T47D (cell line): ENCODE data around the gene APEH.

Experiments used
- DNase-seq, 2 experiments: peaks; one replicate each; pipeline versions ENCODE4 v3.0.0 to v3.0.0-alpha.2; 2011 to 2012; ENCODE audit warnings: low read depth in 1 of 2, low spot score in 1 of 2
- JUND ChIP-seq: IDR thresholded peaks from 2 replicates; pipeline ENCODE4 v1.6.1; 2012; ENCODE audit warnings: low read depth
- in situ Hi-C: cut with HindIII; loops from 2 replicates; pipeline ENCODE4 v1.10.0; 2016; ENCODE audit warnings: low sequenced_read_pairs, low pct_unique_long_range_greater_than_20kb

APEH gene

DNA sequence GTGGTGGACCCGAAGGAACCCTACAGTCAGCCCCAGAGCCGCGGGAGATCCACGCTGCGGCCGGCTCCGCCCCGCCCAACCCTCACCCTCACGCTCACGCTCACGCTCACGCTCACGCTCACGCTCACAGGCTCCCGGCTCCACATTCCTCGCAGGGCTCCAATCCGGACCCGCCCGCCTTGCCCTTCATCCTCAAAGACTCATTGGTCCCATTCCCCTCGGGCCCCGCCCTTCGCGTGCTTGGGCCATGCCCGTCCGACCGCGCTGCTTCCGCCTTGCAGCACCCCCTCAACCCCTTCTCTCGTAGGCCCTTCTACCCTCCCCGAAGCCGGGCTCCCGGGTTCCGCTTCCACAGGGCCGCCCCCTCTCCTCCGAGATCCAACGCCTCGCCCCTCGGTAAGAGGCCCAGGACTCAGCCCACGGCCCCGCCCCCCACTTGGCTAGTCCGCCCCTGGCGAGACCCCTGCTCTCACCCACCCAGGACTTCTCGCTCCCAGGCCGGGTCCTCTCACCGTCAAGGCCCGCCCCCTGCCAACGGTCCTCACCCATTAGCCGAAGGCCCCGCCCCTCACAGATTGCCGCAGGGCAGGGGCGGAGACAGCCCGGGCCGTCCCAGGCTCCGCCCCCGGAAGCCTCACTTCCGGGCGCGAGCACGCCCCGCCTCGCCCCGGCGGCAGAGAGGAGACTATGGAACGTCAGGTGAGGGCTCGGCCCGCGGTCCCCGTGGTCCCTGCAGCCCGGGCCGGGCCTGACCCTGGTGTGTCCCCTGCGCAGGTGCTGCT lies at the start of gene APEH:
APEH (plus strand) TSS at position 637 of the 782 bp plus-strand sequence; CDS start at position 688, 51 bp downstream.
- TF ChIP-seq JUND: no peak
- peak; percentile 89 to 99 for DNase-seq
- in situ Hi-C loops: no loop called here

DNA sequence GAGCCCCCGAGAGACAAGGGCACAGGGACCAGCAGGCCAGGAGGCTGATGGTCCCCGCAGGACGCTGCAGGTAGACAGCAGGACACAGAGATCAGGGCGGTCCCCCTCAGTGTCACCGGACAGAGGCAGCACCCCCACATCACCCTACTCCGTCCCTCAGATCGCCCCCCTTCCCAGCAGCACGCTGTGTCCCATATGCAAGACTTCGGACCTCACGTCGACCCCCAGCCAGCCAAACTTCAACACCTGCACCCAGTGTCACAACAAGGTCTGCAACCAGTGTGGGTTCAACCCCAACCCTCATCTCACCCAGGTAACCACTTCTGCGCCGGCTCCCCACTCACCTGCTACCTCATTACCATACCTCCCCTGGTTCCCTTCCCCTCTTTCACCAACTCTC lies 49.1 kb upstream of the APEH start:
- in situ Hi-C loops: no loop called here
- DNase-seq: no peak
- no peak for TF ChIP-seq JUND

- no peak for TF ChIP-seq JUND
- no peak for DNase-seq
- in situ Hi-C loops: no loop called here
These were observed 48.0 kb upstream of the APEH start for GRCh38 chr3:49626101-49626581.

- DNase-seq: no peak
- no peak for TF ChIP-seq JUND
- in situ Hi-C loops: no loop called here
These were observed 47.4 kb upstream of the APEH start for GRCh38 chr3:49626796-49627195.

DNA sequence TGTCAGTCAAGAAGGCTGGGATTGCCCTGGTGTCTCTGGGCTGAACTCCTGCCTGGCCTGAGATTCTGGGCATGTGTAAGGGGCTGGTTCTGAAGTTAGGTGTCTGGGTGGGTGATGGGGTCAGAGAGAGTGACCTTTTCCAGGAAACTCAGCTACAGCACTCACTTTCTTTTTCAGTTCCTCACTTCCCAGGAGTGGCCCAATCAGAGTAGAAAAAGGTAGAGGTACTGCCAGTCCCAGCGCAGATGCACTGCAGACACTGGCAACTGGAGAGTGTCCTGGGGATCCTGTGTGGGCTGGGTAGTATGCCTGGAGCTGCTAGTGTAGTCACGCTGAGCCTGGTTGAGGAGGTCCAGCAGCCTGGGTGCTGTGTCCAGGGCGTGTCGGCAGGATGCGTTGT lies 46.5 kb upstream of the APEH start:
- no peak for TF ChIP-seq JUND
- in situ Hi-C loops: no loop called here
- DNase-seq: no peak

DNA sequence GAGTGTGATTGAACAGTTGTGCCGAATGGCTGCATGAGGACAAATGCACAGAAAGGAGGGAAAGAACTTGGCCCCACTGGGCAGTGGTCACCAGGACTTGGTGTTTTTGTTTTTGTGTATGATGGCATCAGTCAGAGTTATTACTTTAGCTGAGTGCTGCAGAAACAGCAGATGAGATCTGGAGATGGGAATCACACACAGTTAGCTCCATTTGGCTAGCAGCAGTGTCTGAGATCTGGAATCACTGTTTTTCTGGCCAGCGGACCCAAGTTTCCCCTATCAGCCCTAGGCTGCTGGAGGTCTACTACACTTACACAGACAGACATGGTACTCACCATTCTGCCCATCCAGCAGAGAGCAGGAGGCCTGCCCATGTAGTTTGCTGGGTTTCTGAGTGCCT lies 45.9 kb upstream of the APEH start:
- no peak for TF ChIP-seq JUND
- in situ Hi-C loops: no loop called here
- no peak for DNase-seq

DNA sequence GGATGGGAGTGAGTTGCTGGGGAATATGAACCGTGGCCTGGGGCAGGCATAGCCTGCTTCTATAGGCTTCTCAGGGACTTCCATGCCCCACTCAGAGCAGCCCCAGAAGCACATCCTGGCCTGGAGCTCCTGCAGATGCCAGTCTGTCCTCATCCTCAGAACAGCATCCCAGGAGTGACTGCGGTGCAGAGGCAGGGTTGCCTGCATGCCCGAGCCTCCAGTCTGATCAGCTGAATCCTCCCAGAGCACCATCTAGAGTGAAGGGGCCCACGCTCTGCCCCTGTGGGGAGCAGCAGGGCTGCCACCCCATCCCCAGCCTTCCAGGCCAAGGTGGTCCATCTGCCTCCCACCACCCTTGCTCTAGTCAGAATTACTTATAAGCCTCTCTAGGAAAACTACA lies 44.7 kb upstream of the APEH start:
- no peak for TF ChIP-seq JUND
- DNase-seq: no peak
- in situ Hi-C loops: no loop called here

- TF ChIP-seq JUND: no peak
- in situ Hi-C loops: no loop called here
- no peak for DNase-seq
These were observed 44.3 kb upstream of the APEH start for GRCh38 chr3:49629866-49630265.

DNA sequence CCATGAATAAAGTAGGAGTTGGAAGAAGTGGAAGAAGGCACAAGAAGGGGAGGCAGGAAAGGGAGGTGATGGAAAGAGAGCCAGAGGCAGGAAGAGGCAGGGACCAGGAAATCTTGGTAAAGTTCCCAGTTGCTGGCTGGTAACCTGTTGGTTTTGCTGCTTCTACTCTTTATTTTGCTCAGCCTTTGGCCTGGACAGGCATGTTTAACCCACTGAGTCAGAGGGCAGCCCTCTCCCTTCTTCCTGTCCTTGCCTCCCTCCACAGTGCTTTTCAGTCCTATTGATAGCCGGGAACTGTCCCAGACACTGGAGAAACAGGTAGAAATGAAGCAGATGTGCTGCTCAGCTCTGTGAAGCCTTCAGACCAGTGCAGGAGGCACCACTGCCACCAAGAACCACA lies 43.4 kb upstream of the APEH start:
- no peak for DNase-seq
- in situ Hi-C loops: no loop called here
- no peak for TF ChIP-seq JUND

DNA sequence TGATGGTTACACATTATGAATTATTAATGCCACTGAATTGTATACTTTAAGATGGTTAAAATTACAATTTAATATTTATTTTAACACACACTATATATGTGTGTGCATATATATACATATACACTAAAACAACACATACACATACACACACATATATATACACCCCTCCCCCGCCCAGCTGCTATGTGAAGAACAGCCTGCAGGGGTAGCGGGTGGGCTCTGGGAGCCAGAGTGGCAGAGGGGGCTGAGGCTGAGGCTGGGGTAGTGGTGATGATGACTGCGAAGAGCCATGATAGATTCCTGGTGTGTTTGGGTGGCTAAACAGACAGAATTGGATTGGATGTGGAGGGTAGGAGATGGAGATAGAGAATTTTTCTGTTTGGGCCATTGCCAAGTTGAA lies 39.4 kb upstream of the APEH start:
- in situ Hi-C loops: no loop called here
- DNase-seq: no peak
- no peak for TF ChIP-seq JUND

DNA sequence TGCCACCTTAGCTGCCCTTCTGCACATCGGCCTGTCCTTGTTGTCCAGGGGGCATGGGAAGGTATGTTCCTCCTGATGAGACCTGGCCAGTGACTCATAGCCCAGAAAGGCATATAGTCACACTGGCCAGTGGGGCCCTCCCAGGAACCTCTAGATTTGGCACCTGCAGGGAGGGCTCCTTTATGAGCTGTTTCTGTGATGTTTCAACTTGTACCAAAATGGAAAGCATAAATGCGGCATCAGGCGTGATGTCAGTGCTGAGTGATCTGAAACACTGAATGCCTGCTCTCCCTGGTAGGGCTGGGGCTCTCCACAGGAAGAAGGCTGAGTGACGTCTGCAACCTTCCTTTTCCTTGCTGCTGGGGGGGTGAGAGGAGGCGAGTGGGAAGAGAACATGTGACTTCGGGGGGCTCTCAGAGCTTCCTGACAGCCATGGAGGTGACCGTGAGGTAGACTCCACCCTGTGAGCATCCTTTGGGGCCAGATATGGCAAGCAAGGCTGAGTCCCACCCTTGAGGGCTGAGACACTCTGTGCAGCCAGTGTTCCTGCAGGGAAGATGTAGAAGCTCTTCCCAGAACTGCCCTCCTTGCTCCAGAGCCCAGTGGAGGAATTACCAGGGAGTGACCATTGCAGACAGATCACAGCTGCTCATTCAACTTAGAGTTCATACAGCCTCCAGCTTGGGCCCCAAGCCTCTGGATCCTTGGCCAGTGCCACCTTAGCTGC lies 37.1 kb upstream of the APEH start:
- no peak for DNase-seq
- in situ Hi-C loops: no loop called here
- no peak for TF ChIP-seq JUND

- TF ChIP-seq JUND: no peak
- no peak for DNase-seq
- in situ Hi-C loops: no loop called here
These were observed 35.7 kb upstream of the APEH start for GRCh38 chr3:49638445-49638844.

GRCh38 chr3:49639551-49639950 lies 34.6 kb upstream of the APEH start:
- TF ChIP-seq JUND: no peak
- in situ Hi-C loops: no loop called here
- DNase-seq: no peak

DNA sequence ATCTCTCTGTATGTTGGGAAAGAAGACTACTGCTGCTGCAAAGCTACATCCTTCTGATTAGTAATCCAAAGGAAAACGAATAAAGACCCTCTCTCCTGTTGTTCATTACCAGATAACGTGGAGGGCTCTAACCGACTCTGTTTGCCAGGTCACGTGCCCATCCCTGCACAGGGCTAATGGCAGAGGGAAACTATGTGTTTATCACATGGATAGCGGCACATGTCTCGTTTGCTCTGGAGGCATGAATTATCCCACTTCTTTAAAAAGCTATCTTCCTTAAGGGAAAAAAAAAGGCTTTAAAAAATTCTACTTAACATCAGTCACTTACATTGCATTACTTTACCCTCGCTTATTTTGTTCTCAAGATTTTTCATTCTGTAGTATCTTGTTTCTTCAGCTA lies 32.9 kb upstream of the APEH start:
- TF ChIP-seq JUND: no peak
- DNase-seq: no peak
- in situ Hi-C loops: no loop called here
